ENCODE results near the gene SUPT20H.
A peak's percentile ranks its signal among the peaks of the same experiment; 100 is the strongest.
"Not testable (repeated sequence)": the region's sequence is repeated elsewhere in the genome, so short reads cannot be mapped to it uniquely, and the experiment has no call there.

Gene SUPT20H

DNA sequence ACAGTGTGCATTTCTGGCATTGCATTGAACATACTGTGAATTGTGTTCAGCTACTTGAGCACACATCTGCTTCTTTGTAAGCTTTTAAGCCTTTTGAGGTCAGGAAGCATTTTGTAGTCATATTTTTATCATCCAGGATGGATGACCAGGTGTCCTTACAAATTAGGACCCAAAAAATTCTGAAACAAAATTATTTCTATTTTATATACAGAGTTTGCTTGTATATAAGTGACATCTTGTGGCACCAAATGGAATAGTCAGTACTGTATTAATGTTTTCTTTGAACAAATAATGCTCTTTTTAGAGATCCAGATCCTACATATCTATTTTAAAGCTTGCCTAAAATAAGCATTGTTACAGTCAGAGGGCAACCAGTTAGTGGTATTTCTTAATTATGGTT, 9.5 kb upstream of the SUPT20H start:
- DNase-seq, result no peak

- no peak for DNase-seq
Observed at GRCh38 chr13:37067874-37068273, 8.4 kb upstream of the SUPT20H start.

DNA sequence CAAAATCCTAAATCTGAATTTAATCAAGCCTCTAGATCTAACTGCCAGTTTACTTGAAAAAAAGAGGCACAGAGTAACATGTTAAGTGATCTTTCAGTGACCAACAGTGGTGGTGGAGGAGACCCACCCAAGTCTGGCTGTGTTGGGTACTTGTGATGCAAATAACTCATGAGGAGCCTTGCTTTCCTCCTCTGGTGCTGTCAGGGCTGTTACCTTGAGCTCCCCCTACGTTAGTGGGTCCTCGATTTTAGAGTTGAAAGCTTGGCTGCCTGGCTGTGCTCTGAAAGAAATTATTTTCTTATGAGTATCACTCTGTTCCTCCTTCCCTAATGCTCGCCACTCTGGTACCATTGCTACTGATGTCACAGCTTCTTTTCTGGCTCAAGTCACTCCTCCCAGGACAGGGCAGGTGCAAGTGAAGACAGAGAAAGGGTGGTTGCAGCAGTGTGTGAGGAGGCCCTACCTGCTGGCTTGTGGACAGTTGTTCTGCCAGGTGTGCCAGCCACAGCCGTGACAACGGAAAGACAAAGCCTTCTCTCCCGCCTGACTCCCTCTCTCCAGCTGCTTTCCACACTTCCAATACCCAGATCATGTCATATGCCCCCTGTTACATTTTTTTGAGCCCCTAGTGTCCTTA, 6.5 kb upstream of the SUPT20H start:
- no peak for DNase-seq

- DNase-seq, result no peak
Observed at GRCh38 chr13:37059848-37060192, 332 bp upstream of the SUPT20H start.

GRCh38 chr13:37056228-37056627, 3.3 kb downstream of the SUPT20H start:
- not testable (repeated sequence) for DNase-seq

DNA sequence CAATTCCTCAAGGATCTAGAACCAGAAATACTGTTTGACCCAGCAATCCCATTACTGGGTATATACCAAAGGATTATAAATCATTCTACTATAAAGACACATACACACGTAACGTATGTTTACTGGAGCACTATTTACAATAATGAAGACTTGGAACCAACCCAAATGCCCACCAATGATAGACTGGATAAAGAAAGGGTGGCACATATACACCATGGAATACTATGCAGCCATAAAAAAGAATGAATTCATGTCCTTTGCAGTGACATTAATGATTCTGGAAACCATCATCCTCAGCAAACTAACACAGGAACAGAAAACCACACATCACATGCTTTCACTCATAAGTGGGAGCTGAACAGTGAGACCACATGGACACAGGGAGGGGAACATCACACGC, 6.4 kb downstream of the SUPT20H start:
- DNase-seq, result not testable (repeated sequence)

DNA sequence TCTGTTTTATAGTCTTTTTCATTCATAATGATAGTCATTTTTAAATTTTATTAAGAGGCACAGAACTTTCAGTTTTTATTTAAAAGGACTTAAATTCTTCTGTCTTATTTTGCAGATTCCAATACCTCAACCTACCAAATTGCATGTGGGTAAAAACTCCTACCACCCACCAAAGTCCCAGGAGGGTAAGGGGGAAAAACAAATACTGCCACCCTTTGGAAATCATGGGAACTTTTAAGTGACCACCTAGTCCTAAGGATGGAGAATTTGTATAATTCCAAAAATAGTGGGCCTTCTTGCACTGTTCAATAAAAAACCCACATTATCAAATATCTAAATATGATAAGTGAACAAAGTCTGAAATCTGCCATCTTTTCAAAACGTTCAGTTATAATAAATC, 9.7 kb downstream of the SUPT20H start:
- DNase-seq, result no peak

GRCh38 chr13:37047846-37048245, 11.6 kb downstream of the SUPT20H start:
- DNase-seq, result no peak

- no peak for DNase-seq
Observed at GRCh38 chr13:37047032-37047431, 12.5 kb downstream of the SUPT20H start.

GRCh38 chr13:37046062-37046461, 13.4 kb downstream of the SUPT20H start:
- DNase-seq, result no peak

- DNase-seq, result no peak
Observed at GRCh38 chr13:37040789-37041188, 18.7 kb downstream of the SUPT20H start.

DNA sequence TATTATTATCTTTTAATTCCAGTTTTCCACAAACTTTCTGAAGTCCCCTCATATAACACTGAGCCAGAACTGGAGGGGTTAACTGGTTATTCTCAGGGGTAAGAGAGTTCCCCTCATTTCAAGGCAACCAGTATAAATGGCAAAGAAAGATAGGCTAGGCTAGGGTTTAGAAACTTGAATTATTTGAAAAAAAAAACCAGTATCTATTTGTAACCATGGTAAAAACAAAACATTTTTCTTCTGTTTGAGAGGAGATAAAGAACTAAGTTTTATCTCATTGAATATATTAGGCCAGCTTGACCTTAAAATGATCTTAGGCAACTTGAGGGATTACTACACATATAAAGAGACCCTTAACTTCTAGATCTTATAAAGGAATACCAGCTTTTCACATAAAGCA, 19.6 kb downstream of the SUPT20H start:
- DNase-seq, result no peak

GRCh38 chr13:37037241-37037640, 22.2 kb downstream of the SUPT20H start:
- no peak for DNase-seq

DNA sequence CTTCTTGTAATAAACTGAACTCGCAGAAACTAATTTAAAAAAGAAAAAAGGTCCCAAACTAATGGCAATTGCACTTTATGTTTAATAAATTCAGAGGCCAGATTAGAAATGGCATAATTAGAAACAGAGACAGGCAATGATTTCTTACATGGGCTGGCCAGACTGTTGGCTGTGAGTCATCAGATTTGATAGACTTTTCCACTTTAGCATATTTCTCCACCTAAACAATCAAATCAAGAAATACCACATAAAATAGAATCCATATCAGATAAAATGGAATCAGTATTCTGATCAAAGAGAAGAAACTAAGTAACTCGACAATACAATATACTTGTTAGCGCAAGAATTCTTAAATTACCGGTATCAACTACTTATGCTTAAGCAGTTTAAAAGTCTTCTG, 29.9 kb downstream of the SUPT20H start:
- DNase-seq, result no peak

DNA sequence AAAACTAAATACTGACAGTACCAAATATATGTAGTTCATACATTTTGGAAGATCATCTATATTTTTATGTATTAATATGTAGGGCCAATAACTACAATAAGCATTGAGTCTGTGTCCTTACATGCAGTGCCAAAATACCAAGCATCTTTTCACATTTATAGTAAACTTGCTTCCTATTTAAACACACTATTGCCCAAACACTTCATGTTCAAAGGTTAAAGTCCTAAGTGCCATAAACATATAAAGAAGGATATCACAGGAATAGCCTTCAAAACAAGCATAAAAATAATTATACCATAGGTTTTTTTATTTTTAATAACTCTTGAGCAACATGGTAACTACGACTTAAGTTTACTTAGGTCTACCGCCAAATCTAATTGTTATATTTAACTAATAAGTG, 31.8 kb downstream of the SUPT20H start:
- DNase-seq, result no peak

GRCh38 chr13:37026771-37027170, 32.7 kb downstream of the SUPT20H start:
- no peak for DNase-seq

GRCh38 chr13:37023871-37024270, 35.6 kb downstream of the SUPT20H start:
- DNase-seq, result no peak

- no peak for DNase-seq
Observed at GRCh38 chr13:37014609-37015008, 44.9 kb downstream of the SUPT20H start.

DNA sequence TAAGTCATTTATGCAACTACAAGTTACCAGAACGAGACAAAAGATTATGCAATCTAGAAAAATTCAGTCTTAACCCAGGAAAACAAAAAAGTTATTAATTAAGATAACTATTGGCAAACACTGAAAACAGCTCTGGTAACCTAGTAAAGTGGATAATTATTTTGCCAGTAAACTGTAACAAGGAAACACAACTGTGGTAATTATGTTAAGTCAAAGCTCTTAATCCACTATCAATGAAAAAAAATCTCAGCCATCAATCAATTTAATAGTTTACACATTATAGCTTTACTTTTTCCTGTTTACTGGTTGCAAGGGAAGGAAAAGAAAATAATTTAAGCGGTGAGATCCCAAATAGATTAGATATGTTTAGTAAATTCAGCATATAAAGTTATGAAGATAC, 47.7 kb downstream of the SUPT20H start:
- no peak for DNase-seq

DNA sequence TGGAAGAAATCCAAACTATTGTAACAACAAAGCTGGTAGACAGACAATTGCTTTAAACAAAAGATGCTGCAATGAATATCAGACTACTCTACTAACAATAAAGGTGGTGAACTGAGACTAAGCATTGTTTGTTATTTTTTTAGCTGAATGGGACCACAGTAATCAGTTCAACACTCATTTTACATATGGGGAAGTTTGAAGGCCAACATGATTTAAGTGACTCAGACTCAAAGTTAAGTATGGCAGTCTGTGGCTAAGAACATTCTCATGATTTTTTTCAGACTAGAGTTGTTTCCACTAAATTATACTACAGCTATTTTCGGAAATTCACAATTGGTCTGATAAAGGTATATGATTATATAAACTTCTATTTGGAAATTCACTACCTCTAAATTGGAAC, 48.5 kb downstream of the SUPT20H start:
- DNase-seq, result no peak

GRCh38 chr13:37010424-37010823, 49.1 kb downstream of the SUPT20H start:
- no peak for DNase-seq

- DNase-seq, result no peak
Observed at GRCh38 chr13:37009692-37010091, 49.8 kb downstream of the SUPT20H start.

DNA sequence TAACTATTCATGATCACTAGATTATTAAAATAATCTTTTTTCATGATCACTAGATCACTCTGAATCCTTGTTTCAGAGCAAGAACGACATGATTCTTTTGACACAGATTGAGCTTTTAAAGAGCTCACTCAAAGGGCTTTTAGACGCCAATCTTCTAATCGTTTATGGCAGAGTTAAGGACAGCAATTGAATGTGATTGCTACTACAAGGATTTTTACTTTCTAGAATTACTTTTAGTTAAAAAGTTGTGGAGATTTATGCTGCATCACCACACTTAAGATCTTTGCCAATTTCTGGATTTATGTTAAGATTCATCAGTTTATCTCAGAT, 57.6 kb downstream of the SUPT20H start:
- DNase-seq, result no peak

- DNase-seq, result peak; percentile 95
Observed at GRCh38 chr13:36999054-36999714, 60.3 kb downstream of the SUPT20H start, which contains the start of gene ALG5. ALG5 (minus strand) TSS chr13:36999340; CDS start chr13:36999300, 40 bp downstream.

DNA sequence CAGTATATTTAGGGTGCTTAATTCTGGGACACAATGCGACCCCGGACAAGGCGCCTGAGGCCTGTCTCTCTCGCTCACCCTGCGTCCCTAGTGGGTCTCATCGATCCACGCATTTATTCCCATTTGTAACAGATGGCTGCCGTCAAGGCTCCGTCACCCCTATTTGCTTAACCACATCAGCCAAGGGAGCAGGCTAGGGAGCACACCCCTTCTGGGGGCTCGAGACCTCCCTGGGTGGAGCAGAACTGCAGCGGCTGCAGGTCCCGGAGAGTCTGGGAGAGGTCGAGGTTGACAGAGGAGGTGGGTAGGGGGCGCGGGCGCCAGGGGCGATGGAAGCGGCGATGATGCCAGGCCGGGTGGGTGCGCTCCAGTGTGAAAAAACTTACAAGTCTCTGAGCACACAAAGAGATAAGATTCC, 60.9 kb downstream of the SUPT20H start:
- peak; percentile 16 for DNase-seq

Measured in activated CD4-positive, alpha-beta T cell treated with anti-CD3 and anti-CD28 coated beads, Interleukin-2, Interleukin-6, amounts not matched to agents 100 ng/mL and 50 ng/mL, durations not matched to agents 16 hours and 8 hours (primary cell).